Nephron progenitor cell (in vitro differentiated cells): ENCODE measurements around the gene MRPS30.
"Not testable (repeated sequence)": the region's sequence is repeated elsewhere in the genome, so short reads cannot be mapped to it uniquely, and the experiment has no call there.

Experiments
- DNase-seq: peaks from one replicate; pipeline ENCODE4 v3.0.0; 2021
- H3K27ac Mint-ChIP-seq: 2 replicates; pipeline ENCODE4 v1.8.0; 2021; ENCODE audit warnings: mild to moderate bottlenecking, moderate library complexity, mixed read lengths
- H3K27me3 Mint-ChIP-seq: 2 replicates; pipeline ENCODE4 v1.8.0; 2021; ENCODE audit warnings: mild to moderate bottlenecking, low read depth, mixed read lengths; ENCODE audit not compliant: poor library complexity
- H3K36me3 Mint-ChIP-seq: 2 replicates; pipeline ENCODE4 v1.8.0; 2021; ENCODE audit warnings: low read depth, mixed read lengths
- H3K4me1 Mint-ChIP-seq: 2 replicates; pipeline ENCODE4 v1.8.0; 2021; ENCODE audit warnings: mixed read lengths
- H3K4me3 Mint-ChIP-seq: 2 replicates; pipeline ENCODE4 v1.8.0; 2021; ENCODE audit warnings: mild to moderate bottlenecking, moderate library complexity, mixed read lengths
- H3K9me3 Mint-ChIP-seq: 2 replicates; pipeline ENCODE4 v1.8.0; 2021; ENCODE audit warnings: mild to moderate bottlenecking, moderate library complexity, mixed read lengths
- CTCF ChIP-seq: fragments of 200-600 bp; sonication (generic); IDR thresholded peaks from 2 replicates; pipeline ENCODE4 v1.5.0; 2021; ENCODE audit warnings: antibody characterized with exemption

Gene MRPS30

GRCh38 chr5:44808435-44809214, at the start of gene MRPS30:
Gene MRPS30 (plus strand): TSS chr5:44808947. CDS start chr5:44808963, 16 bp downstream.
- peak; percentile 29 for TF ChIP-seq CTCF
- Mint-ChIP-seq H3K4me3 (peak within 1 kb of the TSS; percentile 99), H3K36me3 (peaks cover 16% of the 10 kb centered on the region), H3K9me3 (no peaks in the 10 kb centered on the region), H3K27me3 (no peaks in the 10 kb centered on the region), H3K27ac (peak within 1 kb of the TSS; percentile 100), H3K4me1 (peaks cover 41% of the 10 kb centered on the region)
- DNase-seq = peak; percentile 85

- no peaks in the 10 kb centered on the region for H3K36me3 Mint-ChIP-seq
- H3K27me3 Mint-ChIP-seq = no peaks in the 10 kb centered on the region
- peak overlapping the region; percentile 62 for H3K27ac Mint-ChIP-seq
- peaks cover 4% of the 10 kb centered on the region for H3K9me3 Mint-ChIP-seq
- TF ChIP-seq CTCF = no peak
- peaks cover 5% of the 10 kb centered on the region for H3K4me1 Mint-ChIP-seq
- no peak for DNase-seq
- no peak overlapping the region for H3K4me3 Mint-ChIP-seq
Measured at GRCh38 chr5:44769200-44769876, 39.4 kb upstream of the MRPS30 start.

- no peak for DNase-seq
- H3K27me3 Mint-ChIP-seq = no peaks in the 10 kb centered on the region
- H3K36me3 Mint-ChIP-seq = no peaks in the 10 kb centered on the region
Measured at GRCh38 chr5:44769877-44770209, 38.9 kb upstream of the MRPS30 start.

DNA sequence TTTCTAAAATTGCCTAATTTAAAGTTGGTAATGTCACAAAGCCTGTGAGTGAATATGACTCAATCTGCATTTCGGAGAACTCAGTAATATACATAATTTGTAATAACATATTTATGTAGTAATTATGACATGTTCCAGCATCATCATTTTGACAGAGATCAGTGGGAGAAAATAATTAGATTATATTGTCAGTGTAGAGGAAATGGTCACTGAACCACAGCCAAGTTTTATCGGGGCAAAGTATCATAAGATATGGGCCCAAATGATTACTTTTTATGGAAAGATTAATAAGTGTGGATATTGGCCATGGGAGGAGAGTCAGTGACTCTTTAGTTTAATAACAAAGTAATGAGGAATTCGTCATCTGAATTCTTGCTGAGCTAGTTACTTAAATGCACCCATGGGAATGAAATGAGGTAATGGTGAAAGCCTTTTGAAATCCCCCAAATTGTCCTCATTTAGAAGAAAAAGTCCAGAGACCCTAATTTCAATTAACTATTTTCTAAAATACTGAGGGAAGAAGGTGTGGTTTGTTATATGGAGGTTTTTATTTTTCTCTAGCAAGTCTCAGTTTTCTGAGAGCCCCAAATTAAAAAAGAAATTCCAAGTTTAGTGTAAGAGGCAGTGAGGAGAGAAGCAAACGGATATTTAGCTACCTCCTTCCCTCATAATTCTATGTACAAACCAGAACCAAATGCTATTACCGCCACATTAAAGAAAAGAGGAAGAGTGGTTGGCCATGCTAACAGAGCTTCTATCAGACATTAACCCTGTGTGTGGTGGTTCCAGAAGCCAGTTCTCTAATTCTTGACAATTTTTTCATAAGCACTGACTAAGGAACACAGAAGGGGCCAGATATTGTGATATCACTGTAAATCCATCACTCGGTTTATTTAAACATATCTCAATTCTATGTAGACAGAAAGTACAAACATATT, 37.7 kb upstream of the MRPS30 start:
- no peaks in the 10 kb centered on the region for H3K27me3 Mint-ChIP-seq
- no peak for TF ChIP-seq CTCF
- peaks cover 4% of the 10 kb centered on the region for H3K9me3 Mint-ChIP-seq
- H3K27ac Mint-ChIP-seq = no peak overlapping the region
- no peak overlapping the region for H3K4me3 Mint-ChIP-seq
- no peak for DNase-seq
- H3K4me1 Mint-ChIP-seq = peaks cover 5% of the 10 kb centered on the region
- H3K36me3 Mint-ChIP-seq = no peaks in the 10 kb centered on the region

More at GRCh38 chr5:44769877-44770209, 38.9 kb upstream of the MRPS30 start:
- Mint-ChIP-seq H3K4me1 (peaks cover 5% of the 10 kb centered on the region), H3K27ac (peak overlapping the region; percentile 62), H3K4me3 (no peak overlapping the region), H3K9me3 (peaks cover 4% of the 10 kb centered on the region)
- no peak for TF ChIP-seq CTCF

DNA sequence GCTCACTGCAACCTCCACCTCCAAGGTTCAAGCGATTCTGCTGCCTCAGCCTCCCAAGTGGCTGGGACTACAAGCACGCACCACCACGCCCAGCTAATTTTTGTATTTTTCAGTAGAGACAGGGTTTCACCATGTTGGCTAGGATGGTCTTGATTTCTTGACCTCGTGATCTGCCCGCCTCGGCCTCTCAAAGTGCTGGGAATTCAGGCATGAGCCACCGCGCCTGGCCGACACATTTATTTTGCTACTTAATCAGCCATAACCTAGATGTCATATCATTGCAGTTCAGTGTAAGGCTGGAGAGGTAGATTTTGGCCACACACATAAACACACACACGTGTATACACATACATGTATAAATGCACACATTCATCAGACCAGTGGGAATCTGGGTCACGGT, 36.4 kb upstream of the MRPS30 start:
- not testable (repeated sequence) for H3K9me3 Mint-ChIP-seq

More for the DNA sequence above, 36.4 kb upstream of the MRPS30 start:
- H3K27ac Mint-ChIP-seq, H3K4me3 Mint-ChIP-seq, DNase-seq, H3K36me3 Mint-ChIP-seq, H3K27me3 Mint-ChIP-seq, H3K4me1 Mint-ChIP-seq: not testable (repeated sequence)
